Endodermal cell (in vitro differentiated cells): ENCODE data around the gene KDF1. TPM values are rescaled to one million over a fixed set of nuclear protein-coding genes. Genes with fewer than 3 reads are reported as not detected.

Source experiments
- DNase-seq: peaks from one replicate; pipeline ENCODE4 v3.0.0-alpha.2; 2017
- H3K27ac ChIP-seq: 2 replicates; pipeline ENCODE4 v1.5.1; 2013; ENCODE audit warnings: mild to moderate bottlenecking, low read depth, low read length, moderate library complexity
- H3K27me3 ChIP-seq: 2 replicates; pipeline ENCODE4 v1.6.1; 2013; ENCODE audit warnings: mild to moderate bottlenecking, low read length, moderate library complexity; ENCODE audit not compliant: insufficient read depth, control insufficient read depth, poor library complexity, severe bottlenecking
- H3K36me3 ChIP-seq: 2 replicates; pipeline ENCODE4 v1.7.0; 2013; ENCODE audit warnings: mild to moderate bottlenecking, low read length, moderate library complexity; ENCODE audit not compliant: control insufficient read depth, insufficient read depth
- H3K4me1 ChIP-seq: one replicate; pipeline ENCODE4 v1.7.0; 2013; ENCODE audit warnings: low read length; ENCODE audit not compliant: control insufficient read depth, insufficient read depth
- H3K4me3 ChIP-seq: 2 replicates; pipeline ENCODE4 v1.5.1; 2013; ENCODE audit warnings: mild to moderate bottlenecking, low read length, moderate library complexity
- H3K9ac ChIP-seq: 2 replicates; pipeline ENCODE4 v1.6.1; 2013; ENCODE audit warnings: mild to moderate bottlenecking, low read length, moderate library complexity; ENCODE audit not compliant: poor library complexity, severe bottlenecking; ENCODE audit errors: extremely low read depth
- H3K9me3 ChIP-seq: 2 replicates; pipeline ENCODE4 v1.6.1; 2013; ENCODE audit warnings: mild to moderate bottlenecking, low read length, moderate library complexity; ENCODE audit not compliant: control insufficient read depth
- H3K27ac Mint-ChIP-seq: 2 replicates; pipeline ENCODE4 v1.8.0; 2020; ENCODE audit warnings: mixed read lengths
- H3K27me3 Mint-ChIP-seq: 2 replicates; pipeline ENCODE4 v1.8.0; 2021; ENCODE audit warnings: mild to moderate bottlenecking, mixed read lengths; ENCODE audit not compliant: insufficient read depth
- H3K36me3 Mint-ChIP-seq: 2 replicates; pipeline ENCODE4 v1.8.0; 2020; ENCODE audit warnings: low read depth, mixed read lengths
- H3K4me1 Mint-ChIP-seq: 2 replicates; pipeline ENCODE4 v1.8.0; 2020; ENCODE audit warnings: mixed read lengths
- H3K4me3 Mint-ChIP-seq: 2 replicates; pipeline ENCODE4 v1.8.0; 2020; ENCODE audit warnings: mild to moderate bottlenecking, moderate library complexity, mixed read lengths
- H3K9me3 Mint-ChIP-seq: 2 replicates; pipeline ENCODE4 v1.8.0; 2020; ENCODE audit warnings: mild to moderate bottlenecking, mixed read lengths
- CTCF ChIP-seq: fragments of 200-600 bp; sonication (generic); conservative IDR thresholded peaks from 2 replicates; pipeline ENCODE4 v1.5.0; 2021; ENCODE audit warnings: antibody characterized with exemption, mild to moderate bottlenecking
- WGBS, 2 experiments: methylation state at CpG; one replicate each; pipeline versions ENCODE4 v1.1.5 to v1.1.7; 2013; ENCODE audit warnings: missing lambda C conversion rate in 2 of 2, mixed read lengths in 1 of 2; ENCODE audit not compliant: insufficient coverage in 1 of 2, insufficient read length in 1 of 2; 5-methylcytosine and 5-hydroxymethylcytosine counted together
- total RNA-seq, 2 donors: library from RNA; stranded (reverse); fragmentation: NEBNext Ultra II Directional in 1 of 2; extraction: Animal tissue kit (Norgen Biotek cat#: 25700) in 1 of 2; gene quantifications; 2 replicates in 1 of 2; 3 replicates in 1 of 2; pipeline ENCODE4 v1.2.1, GENCODE V29; 2021

KDF1 gene
- total RNA-seq, 2 donors from 2014 or later: 17.2 to 22.7 TPM

- Histone ChIP-seq H3K27me3 (no peaks in the 10 kb centered on the region), H3K9ac (no peak overlapping the region), H3K4me1 (no peaks in the 10 kb centered on the region), H3K36me3 (no peaks in the 10 kb centered on the region), H3K27ac (no peak overlapping the region), H3K9me3 (no peaks in the 10 kb centered on the region), H3K4me3 (no peak overlapping the region)
- no peaks in the 10 kb centered on the region for H3K9me3 Mint-ChIP-seq
- H3K27me3 Mint-ChIP-seq: peaks cover 16% of the 10 kb centered on the region
- no peak overlapping the region for H3K4me3 Mint-ChIP-seq
- H3K27ac Mint-ChIP-seq: no peak overlapping the region
- TF ChIP-seq CTCF: no peak
- no peak for DNase-seq
- H3K4me1 Mint-ChIP-seq: no peaks in the 10 kb centered on the region
- 84 to 90% methylated on average over 3 of the region's 3 CpGs for WGBS, 2 experiments
- no peaks in the 10 kb centered on the region for H3K36me3 Mint-ChIP-seq
Observed at GRCh38 chr1:26981146-26981846, 21.0 kb upstream of the KDF1 start.

GRCh38 chr1:26978901-26979300, 18.6 kb upstream of the KDF1 start:
- Mint-ChIP-seq H3K4me3 (no peak overlapping the region), H3K4me1 (no peaks in the 10 kb centered on the region), H3K36me3 (no peaks in the 10 kb centered on the region), H3K9me3 (no peaks in the 10 kb centered on the region), H3K27me3 (peaks cover 7% of the 10 kb centered on the region), H3K27ac (no peak overlapping the region)
- Histone ChIP-seq H3K9me3 (no peaks in the 10 kb centered on the region), H3K36me3 (no peaks in the 10 kb centered on the region), H3K27ac (no peak overlapping the region), H3K4me1 (no peaks in the 10 kb centered on the region), H3K27me3 (no peaks in the 10 kb centered on the region), H3K4me3 (no peak overlapping the region), H3K9ac (no peak overlapping the region)
- no peak for DNase-seq
- no peak for TF ChIP-seq CTCF
- WGBS, 2 experiments: 92 to 94% methylated on average over 2 of the region's 2 CpGs

GRCh38 chr1:26976621-26977510, 16.6 kb upstream of the KDF1 start:
- Histone ChIP-seq H3K9me3 (no peaks in the 10 kb centered on the region), H3K27ac (no peak overlapping the region), H3K4me3 (no peak overlapping the region), H3K36me3 (no peaks in the 10 kb centered on the region), H3K27me3 (no peaks in the 10 kb centered on the region), H3K9ac (no peak overlapping the region), H3K4me1 (no peaks in the 10 kb centered on the region)
- H3K27ac Mint-ChIP-seq: no peak overlapping the region
- no peaks in the 10 kb centered on the region for H3K4me1 Mint-ChIP-seq
- no peaks in the 10 kb centered on the region for H3K27me3 Mint-ChIP-seq
- DNase-seq: no peak
- no peak overlapping the region for H3K4me3 Mint-ChIP-seq
- WGBS, 2 experiments: 90 to 92% methylated on average over 2 to 3 of the region's 3 CpGs
- no peaks in the 10 kb centered on the region for H3K36me3 Mint-ChIP-seq
- TF ChIP-seq CTCF: no peak
- H3K9me3 Mint-ChIP-seq: no peaks in the 10 kb centered on the region
